EH (cell line): ENCODE data around the gene ZC3HAV1.
A peak's percentile ranks its signal among the peaks of the same experiment; 100 is the strongest.
"Not testable (repeated sequence)": the region's sequence is repeated elsewhere in the genome, so short reads cannot be mapped to it uniquely, and the experiment has no call there.

Source experiments
- DNase-seq: peaks from one replicate; pipeline ENCODE4 v3.0.0-alpha.2; 2015; ENCODE audit warnings: low read depth

The ZC3HAV1 gene

DNA sequence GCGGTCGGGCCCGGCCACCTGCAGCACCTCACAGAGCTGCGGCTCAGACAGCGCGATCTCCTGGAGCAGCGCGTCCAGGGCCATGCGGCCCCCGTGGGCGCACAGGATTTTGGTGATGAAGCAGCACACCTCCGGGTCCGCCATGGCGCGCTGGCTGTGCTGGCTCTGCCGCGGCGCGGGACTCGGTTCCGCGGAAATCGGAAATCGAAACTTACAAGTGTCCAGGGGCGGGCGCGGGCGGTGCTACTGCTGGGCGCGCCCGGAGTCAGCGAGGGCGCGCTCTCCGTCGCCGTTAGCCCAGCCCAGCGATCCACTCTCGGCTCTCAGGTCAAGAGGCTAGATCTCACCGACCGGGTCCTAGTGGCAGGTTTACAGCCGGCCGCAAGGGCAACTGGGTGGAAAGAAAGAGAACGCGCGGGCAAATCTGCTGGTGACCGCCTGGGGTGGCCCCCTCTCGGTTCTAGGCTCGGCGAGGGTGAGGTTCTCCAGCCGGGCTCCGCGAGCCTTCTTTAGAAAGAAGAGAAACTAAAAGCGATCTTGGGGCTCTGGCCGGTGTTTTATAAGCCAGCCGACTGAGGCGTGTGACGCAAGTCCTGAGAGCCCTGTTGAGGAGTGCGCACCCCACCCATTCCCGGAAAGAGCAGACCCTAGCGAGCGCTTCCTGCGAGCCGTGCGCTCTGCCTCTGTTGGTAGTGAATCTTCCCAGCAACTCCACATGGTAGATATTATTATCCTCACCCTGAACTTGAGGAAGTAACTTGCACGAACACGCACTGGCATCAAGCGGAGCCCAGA lies at the start of gene ZC3HAV1:
ZC3HAV1 (minus strand) TSS at position 533 of the 795 bp plus-strand sequence; CDS start at position 144, 389 bp downstream.
- peak; percentile 92 for DNase-seq

- DNase-seq: peak; percentile 68
Observed at GRCh38 chr7:139153832-139154231, 44.3 kb upstream of the ZC3HAV1 start.

GRCh38 chr7:139152149-139152548 lies 42.6 kb upstream of the ZC3HAV1 start:
- DNase-seq: no peak

- DNase-seq: no peak
Observed at GRCh38 chr7:139139150-139139549, 29.6 kb upstream of the ZC3HAV1 start.

GRCh38 chr7:139133335-139134139 lies 24.0 kb upstream of the ZC3HAV1 start:
- DNase-seq: peak; percentile 88

- DNase-seq: no peak
Observed at GRCh38 chr7:139132887-139133286, 23.4 kb upstream of the ZC3HAV1 start.

GRCh38 chr7:139131601-139132041 lies 22.1 kb upstream of the ZC3HAV1 start:
- DNase-seq: no peak

- DNase-seq: not testable (repeated sequence)
Observed at GRCh38 chr7:139129814-139130213, 20.3 kb upstream of the ZC3HAV1 start.

GRCh38 chr7:139127648-139128047 lies 18.1 kb upstream of the ZC3HAV1 start:
- DNase-seq: no peak

- DNase-seq: no peak
Observed at GRCh38 chr7:139125657-139126056, 16.1 kb upstream of the ZC3HAV1 start.

DNA sequence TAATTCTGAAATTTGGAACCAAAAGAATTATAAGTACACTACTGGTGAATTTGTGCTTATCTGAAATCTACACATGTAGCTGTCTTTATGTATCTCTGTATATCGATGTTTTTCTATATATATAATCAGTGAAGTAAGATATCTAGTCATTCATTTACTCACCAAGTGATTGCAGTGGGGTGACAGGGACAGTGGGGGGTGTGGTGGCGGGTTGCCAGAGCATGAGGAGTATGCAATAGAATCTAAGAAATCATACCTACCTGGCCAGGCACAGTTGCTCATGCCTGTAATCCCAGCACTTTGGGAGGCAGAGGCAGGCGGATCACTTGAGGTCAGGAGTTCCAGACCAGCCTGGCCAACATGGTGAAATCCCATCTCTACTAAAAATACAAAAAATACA lies 15.5 kb upstream of the ZC3HAV1 start:
- DNase-seq: not testable (repeated sequence)

DNA sequence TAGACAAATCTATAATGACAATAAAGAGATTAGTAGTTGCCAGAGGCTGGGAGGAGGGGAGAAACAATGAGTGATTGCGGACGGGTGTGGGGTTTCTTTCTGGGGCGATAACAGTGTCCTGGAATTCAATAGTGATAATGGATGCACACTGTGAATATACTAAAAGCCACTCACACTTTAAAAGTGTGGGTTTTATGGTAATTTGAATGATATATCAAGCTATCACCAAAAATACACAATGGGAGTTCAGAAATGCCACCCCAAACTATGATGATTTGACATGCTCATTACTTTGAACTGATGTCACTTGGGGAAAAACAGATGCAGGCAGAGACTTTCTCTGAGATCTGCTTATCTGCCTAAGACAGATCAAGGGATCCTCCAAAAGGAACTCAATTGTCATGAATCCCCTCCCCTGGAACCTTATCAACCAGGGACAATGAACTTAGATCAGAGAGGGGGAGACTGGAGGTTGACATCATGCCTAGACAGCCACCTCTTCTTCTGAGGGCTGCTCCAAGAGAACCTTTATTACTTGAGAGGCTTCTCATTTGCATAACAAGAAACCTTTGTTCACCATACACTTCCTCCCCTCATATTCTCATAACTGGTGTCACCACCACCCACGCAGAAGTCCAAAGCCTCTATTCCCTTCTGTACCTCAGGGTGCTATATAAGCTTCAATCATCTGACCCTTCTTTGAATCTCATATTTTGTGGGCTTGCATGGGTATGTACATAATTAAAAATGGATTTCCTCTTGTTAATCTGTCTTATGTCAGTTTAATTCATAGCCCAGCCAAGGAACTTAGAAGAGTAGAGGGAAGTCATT lies 14.8 kb upstream of the ZC3HAV1 start:
- DNase-seq: no peak

DNA sequence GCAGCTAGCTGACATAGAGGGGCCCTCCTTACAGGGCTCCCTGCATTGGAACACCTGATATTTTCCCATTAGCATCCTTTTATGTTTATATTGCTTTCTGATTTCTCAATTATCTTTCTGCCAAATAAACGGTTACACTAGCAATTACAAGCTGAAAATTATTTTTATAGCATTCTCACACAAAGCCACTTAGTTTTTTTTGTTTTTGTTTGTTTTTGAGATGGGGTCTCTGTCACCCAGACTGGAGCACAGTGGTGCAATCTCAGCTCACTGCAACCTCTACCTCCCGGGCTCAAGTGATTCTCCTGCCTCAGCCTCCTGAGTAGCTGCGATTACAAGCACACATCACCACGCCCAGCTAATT lies 9.9 kb upstream of the ZC3HAV1 start:
- no peak for DNase-seq

DNA sequence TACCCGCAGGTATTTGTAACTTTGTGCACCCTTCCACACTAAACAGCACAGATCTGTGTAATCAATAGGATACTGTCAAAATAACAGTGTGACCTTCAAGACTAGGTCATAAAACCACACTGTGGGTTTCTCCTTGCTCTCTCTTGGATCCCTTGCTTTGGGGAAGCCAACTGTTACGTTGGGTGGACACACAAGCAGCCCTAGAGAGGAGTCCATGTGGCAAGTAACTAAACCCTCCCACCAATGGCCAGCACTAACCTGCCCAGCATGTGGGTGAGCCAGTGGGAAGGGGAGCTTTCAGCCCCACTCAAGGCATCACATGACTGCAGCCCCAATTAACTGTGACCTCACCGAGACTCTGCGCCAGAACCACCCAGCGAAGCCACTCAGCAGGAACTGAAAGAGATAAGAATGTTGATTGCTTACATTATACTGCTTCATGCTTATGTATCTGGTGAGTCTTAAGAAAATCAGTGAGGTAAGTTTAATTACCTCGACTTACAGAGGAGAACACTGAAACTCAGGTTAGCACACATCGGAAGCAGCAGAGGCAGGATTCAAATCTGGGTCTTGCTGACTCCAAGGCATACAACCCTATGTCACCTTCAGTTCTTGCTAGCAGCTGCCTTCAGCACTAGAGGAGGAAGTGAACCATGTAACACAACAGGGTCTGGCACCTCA lies 9.4 kb upstream of the ZC3HAV1 start:
- DNase-seq: no peak

DNA sequence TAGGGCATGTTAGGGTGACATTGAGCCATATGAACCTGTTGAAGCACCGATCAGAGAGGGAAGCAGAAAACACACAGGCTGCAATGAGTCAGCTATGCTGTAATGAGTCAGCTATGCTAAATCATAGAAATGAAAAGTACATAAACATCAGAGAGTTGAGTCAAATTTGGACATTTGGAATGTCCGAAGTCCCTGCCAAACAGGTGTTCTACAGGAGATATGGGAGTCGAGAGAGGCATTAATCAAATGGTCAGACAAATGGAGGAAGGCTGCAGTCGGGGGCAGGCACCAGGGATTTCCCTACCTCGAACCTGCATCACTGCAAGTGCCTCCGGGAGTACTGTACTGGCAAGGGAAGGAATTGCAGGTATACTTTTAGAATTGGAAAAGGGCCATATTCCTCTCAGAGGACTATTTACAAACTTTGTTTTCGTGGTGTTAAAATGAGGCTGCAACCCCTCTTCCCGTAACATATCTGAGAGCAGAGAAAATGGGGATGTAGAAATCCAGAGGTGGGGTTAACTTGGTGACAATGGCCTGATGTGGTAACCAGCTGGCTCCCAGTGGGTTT lies 8.8 kb upstream of the ZC3HAV1 start:
- DNase-seq: peak; percentile 53

DNA sequence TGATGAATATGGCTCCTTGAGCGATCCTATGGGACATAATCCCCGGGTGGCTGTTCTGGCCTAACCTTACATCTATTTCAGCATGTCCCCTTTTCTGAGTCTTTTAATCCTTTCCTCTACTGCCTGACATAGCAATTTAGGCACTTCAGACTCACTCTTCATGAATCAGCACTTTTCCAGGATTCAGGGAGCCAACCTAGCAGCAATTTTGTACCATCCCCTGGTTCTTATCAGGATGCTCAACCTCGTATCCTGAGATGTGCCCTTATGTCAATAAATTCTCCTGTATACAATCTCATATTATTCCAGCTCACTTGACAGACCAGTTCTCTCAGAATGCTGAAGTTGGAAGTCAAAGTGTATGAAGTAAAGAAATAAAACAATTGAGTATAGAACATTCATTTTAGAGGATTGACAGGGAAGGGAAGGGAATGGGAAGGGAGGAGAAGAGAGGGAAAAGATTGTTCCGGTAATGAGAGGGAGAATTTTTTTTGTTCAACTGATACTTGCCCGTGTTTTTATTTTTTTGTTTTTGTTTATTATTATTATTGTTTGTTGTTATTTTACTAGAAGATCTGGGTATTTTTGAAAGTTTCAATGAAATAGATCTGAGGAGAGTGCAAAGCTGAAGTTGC lies 8.2 kb upstream of the ZC3HAV1 start:
- DNase-seq: no peak

DNA sequence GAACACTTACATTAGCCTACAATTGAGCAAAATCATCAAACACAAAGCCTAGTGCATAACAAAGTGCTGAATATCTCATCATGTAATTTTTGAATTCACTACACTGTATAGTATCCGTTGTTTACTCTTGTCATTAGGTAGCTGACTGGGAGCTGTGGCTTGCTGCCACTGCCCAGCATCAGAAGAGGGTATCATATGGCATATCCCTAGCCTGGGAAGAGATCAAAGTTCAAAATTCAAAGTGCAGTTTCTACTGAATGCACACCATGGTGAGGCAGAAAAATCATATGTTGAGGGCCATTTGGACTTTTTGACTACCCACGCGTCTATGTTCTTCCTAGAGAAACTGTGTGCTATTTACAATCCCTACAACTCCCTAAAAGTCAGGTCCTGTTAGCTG lies 7.5 kb upstream of the ZC3HAV1 start:
- no peak for DNase-seq

GRCh38 chr7:139115104-139115503 lies 5.6 kb upstream of the ZC3HAV1 start:
- no peak for DNase-seq

DNA sequence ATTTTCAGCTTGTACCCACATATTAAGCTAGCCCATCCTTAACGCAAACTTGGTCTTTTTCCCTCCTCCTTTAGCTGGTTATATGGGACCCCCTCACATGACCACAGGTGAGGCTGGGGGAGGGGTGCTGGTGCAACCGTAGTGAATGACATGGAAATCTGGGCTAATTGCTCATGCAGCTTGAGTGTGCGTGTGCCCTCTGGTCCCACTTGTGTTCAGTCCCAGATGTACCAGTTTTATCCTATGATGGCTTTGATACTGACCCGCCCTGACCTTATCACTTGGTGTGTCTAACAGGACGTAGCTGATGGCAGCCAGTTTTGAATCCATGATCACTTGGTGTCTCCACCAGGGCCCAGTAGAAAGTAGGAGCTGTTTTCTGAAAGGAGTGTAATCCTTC lies 5.1 kb upstream of the ZC3HAV1 start:
- no peak for DNase-seq

GRCh38 chr7:139114018-139114417 lies 4.5 kb upstream of the ZC3HAV1 start:
- DNase-seq: no peak

DNA sequence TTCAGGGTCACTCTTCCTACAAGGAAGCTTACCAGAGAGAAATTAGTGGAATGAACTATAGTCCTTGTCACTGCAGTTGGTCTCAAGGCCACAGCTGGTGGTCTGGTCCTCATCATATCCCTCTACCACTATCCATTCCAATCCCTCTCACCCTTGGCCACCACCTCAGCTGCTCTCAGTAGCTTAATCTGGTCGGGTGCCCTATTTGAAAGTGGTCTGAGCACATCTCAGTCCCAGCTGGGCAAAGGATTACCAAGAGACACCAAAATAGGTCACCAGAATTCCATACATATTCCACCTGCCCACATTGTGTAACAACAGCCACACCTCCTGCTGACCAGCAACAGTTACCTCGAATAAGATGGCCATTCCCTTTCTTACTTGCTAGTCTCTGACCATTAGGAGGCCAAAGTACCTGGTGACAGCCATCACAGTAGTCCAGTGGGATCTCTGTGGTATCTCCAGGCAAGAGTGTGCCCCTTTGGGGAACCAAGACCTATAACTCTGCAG lies 3.3 kb upstream of the ZC3HAV1 start:
- no peak for DNase-seq
